ENCODE data around the gene RBP3. TPM values are rescaled to one million over a fixed set of nuclear protein-coding genes. Genes with fewer than 3 reads are reported as not detected.

Gene RBP3
- polyA plus RNA-seq, 1 donor (not counting 4 experiments of a cell fraction or from before 2014, with no cell fraction given), result not detected

DNA sequence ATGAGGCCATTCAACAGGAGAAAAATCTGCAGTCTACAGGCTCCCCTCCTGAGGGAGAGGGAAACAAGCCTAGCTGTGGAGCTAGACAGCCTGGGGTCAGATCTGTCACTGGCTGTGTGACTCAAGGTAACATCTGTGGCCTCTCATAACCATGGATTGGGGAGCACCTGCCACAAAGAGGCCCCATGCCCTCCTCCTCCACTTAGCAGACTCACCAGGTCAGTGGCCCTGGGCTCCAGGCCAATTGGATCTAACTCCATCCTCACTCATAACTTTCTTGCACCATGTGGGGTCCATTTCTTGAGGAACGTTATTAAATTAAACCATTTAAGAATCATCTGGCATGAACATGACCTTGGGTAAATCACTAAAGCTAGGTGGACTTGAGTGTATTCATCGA, 46.3 kb upstream of the RBP3 start:
- Histone ChIP-seq H3K4me2 (ENCODE audit: control insufficient read depth, extremely low read depth, insufficient read depth, low read depth, low read length) (no peak overlapping the region), H3K27ac (ENCODE audit: control insufficient read depth, insufficient read depth, low read length) (no peak overlapping the region), H4K20me1 (ENCODE audit: control insufficient read depth, extremely low read depth, insufficient read depth, low read length) (no peaks in the 10 kb centered on the region), H3K9me1 (ENCODE audit: control insufficient read depth, extremely low read depth, insufficient read depth, low read length) (no peaks in the 10 kb centered on the region), H3K9me3 (ENCODE audit: control insufficient read depth, low read depth, low read length) (no peaks in the 10 kb centered on the region), H2AFZ (ENCODE audit: control insufficient read depth, low read length) (no peak overlapping the region), H3K9ac (ENCODE audit: control insufficient read depth, extremely low read depth, insufficient read depth, low read length) (no peak overlapping the region), H3K27me3 (ENCODE audit: control insufficient read depth, extremely low read depth, insufficient read depth, low read length) (peaks cover 57% of the 10 kb centered on the region), H3K36me3 (ENCODE audit: control insufficient read depth in 2 of 2, extremely low read depth in 1 of 2, insufficient read depth in 2 of 2, low read length in 2 of 2) (no peaks in the 10 kb centered on the region), H3K4me1 (ENCODE audit: control insufficient read depth, extremely low read depth, insufficient read depth, low read length) (no peaks in the 10 kb centered on the region), H3K4me3 (ENCODE audit: control insufficient read depth in 2 of 3, extremely low read depth in 1 of 3, insufficient read depth in 2 of 3, low read depth in 1 of 3, low read length in 3 of 3) (no peak overlapping the region), H3K79me2 (ENCODE audit: control insufficient read depth, insufficient read depth, low read length) (no peaks in the 10 kb centered on the region)
- FAIRE-seq, result no peak
- dilution Hi-C loops (cut with MboI; ENCODE audit: extremely low pct_ligation_motif_present, low sequenced_read_pairs), result no loop called here
- TF ChIP-seq EZH2 (IDR thresholded peaks at IDR 0.05; ENCODE audit: low read length), result no peak
- TF ChIP-seq, protein P1, sequence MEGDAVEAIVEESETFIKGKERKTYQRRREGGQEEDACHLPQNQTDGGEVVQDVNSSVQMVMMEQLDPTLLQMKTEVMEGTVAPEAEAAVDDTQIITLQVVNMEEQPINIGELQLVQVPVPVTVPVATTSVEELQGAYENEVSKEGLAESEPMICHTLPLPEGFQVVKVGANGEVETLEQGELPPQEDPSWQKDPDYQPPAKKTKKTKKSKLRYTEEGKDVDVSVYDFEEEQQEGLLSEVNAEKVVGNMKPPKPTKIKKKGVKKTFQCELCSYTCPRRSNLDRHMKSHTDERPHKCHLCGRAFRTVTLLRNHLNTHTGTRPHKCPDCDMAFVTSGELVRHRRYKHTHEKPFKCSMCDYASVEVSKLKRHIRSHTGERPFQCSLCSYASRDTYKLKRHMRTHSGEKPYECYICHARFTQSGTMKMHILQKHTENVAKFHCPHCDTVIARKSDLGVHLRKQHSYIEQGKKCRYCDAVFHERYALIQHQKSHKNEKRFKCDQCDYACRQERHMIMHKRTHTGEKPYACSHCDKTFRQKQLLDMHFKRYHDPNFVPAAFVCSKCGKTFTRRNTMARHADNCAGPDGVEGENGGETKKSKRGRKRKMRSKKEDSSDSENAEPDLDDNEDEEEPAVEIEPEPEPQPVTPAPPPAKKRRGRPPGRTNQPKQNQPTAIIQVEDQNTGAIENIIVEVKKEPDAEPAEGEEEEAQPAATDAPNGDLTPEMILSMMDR (optimal IDR thresholded peaks at IDR 0.05 in 1 of 3, IDR thresholded peaks at IDR 0.05 in 1 of 3, conservative IDR thresholded peaks at IDR 0.05 in 1 of 3; ENCODE audit: extremely low read depth in 1 of 3, insufficient read depth in 2 of 3, low read length in 3 of 3), result no peak
- DNase-seq (ENCODE audit: low read depth, low spot score), result no peak

DNA sequence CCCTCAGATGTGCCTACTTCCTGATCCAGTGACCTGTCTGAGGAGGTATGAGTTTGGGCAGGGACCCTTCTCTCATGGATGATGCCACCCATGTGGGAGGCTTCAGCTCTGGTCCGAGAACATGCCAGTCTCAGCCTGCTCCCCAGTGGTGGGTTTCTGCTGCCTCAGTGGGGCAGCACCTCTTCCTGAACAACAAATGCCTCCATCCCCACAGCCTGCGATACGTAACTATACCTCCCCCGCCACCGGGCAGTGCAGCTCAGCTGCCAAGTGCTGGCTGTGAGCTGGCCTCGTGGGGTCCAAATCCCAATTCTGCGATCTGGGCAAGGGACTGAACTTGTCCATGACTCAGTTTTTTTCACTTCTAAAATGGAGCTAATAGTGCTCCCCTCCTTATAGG, 45.1 kb upstream of the RBP3 start:
- no peaks in the 10 kb centered on the region for H3K4me1 ChIP-seq (ENCODE audit: control insufficient read depth, extremely low read depth, insufficient read depth, low read length)
- H3K9me3 ChIP-seq (ENCODE audit: control insufficient read depth, low read depth, low read length), result no peaks in the 10 kb centered on the region
- TF ChIP-seq, protein P1 (optimal IDR thresholded peaks at IDR 0.05 in 1 of 3, IDR thresholded peaks at IDR 0.05 in 1 of 3, conservative IDR thresholded peaks at IDR 0.05 in 1 of 3; ENCODE audit: extremely low read depth in 1 of 3, insufficient read depth in 2 of 3, low read length in 3 of 3), result no peak
- TF ChIP-seq EZH2 (IDR thresholded peaks at IDR 0.05; ENCODE audit: low read length), result no peak
- no peak overlapping the region for H2AFZ ChIP-seq (ENCODE audit: control insufficient read depth, low read length)
- H3K4me3 ChIP-seq (ENCODE audit: control insufficient read depth in 2 of 3, extremely low read depth in 1 of 3, insufficient read depth in 2 of 3, low read depth in 1 of 3, low read length in 3 of 3), result no peak overlapping the region
- no peak overlapping the region for H3K9ac ChIP-seq (ENCODE audit: control insufficient read depth, extremely low read depth, insufficient read depth, low read length)
- no peaks in the 10 kb centered on the region for H3K36me3 ChIP-seq (ENCODE audit: control insufficient read depth in 2 of 2, extremely low read depth in 1 of 2, insufficient read depth in 2 of 2, low read length in 2 of 2)
- peaks cover 49% of the 10 kb centered on the region for H3K27me3 ChIP-seq (ENCODE audit: control insufficient read depth, extremely low read depth, insufficient read depth, low read length)
- H4K20me1 ChIP-seq (ENCODE audit: control insufficient read depth, extremely low read depth, insufficient read depth, low read length), result no peaks in the 10 kb centered on the region
- H3K4me2 ChIP-seq (ENCODE audit: control insufficient read depth, extremely low read depth, insufficient read depth, low read depth, low read length), result no peak overlapping the region
- FAIRE-seq (no peak), DNase-seq (ENCODE audit: low read depth, low spot score) (no peak)
- no peaks in the 10 kb centered on the region for H3K79me2 ChIP-seq (ENCODE audit: control insufficient read depth, insufficient read depth, low read length)
- no peaks in the 10 kb centered on the region for H3K9me1 ChIP-seq (ENCODE audit: control insufficient read depth, extremely low read depth, insufficient read depth, low read length)
- no peak overlapping the region for H3K27ac ChIP-seq (ENCODE audit: control insufficient read depth, insufficient read depth, low read length)
- dilution Hi-C loops (cut with MboI; ENCODE audit: extremely low pct_ligation_motif_present, low sequenced_read_pairs), result no loop called here

Data from keratinocyte (primary cell).